Muscle of arm (tissue), 12 donors: ENCODE data around the gene TNS1. TPM values are rescaled to one million over a fixed set of nuclear protein-coding genes. Genes with fewer than 3 reads are reported as not detected.

ENCODE experiments used
- DNase-seq: peaks from one replicate; pipeline ENCODE4 v3.0.0-alpha.2; 2013
- polyA plus RNA-seq, 12 donors: library from polyadenylated mRNA; unstranded; fragments of 120-200 nt; gene quantifications; one replicate each; pipeline ENCODE4 v1.2.1, GENCODE V29; 2013; ENCODE audit not compliant: insufficient read length in 12 of 12

The TNS1 gene
- polyA plus RNA-seq, 12 donors = 88.6 to 146 (median 122) TPM

DNA sequence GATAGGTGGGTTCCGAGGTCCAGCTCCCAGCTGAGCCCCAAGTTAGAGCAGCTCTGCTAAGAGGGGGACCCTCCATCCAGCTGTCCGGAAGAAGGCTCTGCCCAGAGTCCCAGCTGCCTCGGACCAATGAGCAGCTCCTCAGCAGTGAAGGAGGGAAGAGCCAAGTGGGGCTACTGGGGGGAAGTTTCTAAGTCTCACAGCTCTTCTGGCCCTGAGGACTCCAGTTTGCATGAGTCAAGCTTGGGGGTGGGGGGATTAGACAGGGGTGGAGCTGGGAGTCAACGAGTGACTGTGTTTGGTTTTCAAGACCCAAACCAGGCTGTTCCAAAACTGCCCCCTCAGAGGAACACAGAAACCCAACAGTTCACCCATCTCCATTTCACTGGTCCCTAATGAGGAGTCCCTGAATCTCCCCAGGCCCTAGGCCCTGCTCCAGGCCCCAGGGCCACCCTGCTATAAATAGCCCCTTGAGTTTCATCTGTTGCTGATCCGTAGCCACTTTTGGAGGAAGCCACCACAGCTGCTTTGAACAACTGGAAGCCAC is 100.9 kb downstream of the TNS1 start:
- DNase-seq = peak; percentile 49

DNA sequence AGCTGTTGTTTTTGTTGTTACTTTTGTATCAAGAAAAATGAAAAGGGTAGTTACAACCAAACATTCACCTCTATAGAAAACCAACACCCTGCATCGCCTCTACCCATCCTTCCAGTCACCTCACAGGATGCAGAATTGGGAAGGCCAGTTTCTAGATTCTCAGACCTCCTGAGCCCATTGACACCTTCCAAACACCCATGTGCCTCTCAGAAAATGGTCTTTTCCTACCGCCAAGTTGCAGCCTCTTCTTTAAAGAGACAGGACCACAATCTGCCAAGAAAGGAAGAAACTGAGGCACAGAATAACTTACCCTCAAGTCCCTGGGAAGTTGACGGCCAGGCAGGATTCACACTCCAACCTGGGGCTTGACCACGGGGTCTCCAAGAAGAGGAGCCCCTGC is 101.4 kb downstream of the TNS1 start:
- no peak for DNase-seq

DNA sequence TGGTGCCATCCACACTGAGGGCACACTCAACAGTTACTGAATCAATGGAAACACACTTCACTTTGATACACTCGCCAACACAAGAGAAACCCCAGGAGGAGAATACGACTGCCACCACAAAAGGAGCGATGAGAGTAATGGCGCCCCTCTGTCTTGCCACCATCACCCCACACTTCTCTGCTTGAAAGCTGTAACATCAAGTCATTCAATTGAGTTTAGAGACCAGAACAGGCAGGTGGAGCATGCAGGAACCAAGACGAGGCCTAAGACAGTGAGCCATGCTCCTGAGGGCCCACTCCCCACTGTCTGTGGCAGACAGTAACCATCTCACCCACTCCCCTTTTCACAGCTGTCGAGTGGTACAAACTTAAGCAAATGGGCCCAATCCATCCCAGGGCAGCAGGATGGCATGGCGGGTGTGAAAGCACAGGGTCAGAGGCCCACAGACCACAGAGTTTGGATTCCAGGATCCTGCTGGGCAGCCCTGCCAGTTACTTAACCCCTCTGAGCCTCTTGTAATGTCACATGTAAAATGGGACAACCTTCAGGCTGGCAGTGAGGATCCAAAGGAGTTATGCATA is 101.9 kb downstream of the TNS1 start:
- DNase-seq = no peak

DNA sequence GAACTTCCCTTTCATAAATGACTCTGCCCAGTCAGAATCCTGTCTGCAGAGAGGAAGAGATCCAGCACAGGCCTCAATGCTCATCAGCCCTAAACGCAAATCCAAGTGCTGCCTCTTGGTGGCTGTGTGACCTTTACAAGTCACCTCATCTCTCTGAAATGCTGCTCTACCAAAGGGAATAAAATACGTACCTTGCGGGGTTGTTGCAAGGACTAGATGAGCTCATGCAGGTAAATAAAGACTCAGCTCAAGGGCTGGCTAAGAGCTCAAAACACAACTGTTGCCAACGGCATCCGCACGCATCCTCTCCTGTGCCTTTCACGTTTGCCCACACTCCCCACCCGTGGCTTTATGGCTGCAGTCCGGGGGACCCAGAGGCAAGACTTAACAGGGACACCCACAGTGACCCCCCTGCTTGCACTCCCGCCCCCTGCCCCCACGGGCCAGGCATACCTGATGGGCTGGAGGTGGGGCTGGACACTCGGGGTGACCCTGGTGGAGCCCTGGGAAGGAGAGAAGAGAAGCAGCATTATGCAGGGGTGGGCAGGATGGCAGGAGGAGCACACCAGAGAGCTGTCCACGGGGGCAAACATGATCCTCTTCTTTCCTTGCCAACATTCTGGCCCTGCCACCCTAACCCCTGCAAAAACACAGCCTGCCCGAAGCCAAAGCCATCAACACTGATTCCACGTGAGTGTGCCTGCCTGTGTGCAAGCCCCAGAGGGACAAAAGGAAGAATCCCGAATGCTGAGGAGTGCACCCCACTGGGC is 102.6 kb downstream of the TNS1 start:
- DNase-seq = no peak

DNA sequence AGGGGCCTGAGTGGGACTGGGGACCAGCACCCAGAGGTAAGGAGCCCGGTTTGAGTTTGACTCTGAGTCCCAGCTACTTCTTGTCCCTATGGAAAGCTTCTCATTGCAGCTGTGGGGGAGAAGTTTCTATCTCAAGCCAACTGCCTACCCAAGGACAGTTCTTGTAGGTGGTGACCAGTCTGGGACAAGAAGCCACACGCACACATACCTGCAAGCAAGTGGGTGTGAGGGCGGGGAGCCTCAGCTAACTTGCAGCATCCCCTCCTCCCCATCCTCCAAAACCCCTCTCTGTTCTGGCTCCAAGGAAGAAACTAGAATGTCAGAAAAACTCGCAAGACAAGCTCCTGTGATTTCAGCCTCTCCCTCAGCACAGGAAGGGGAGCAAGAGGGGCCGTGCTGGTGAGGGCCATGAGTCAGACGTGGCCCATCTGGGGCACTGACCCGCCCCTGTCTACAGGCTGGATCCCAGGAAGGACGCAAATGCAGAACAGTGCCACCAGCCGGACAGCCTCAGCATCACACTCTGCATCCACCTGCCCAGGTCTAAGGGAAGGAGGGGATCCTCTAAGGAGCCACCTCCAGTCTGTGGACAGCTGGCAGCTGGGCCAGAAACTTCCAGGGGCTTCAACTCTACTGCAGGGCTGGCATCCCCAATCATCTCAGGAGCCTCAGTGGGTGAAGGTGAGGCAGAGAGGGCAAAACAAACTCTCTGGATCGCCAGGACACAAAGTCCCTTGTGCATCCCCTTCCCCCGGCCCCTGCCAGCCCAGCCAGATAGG is 103.4 kb downstream of the TNS1 start:
- DNase-seq = no peak

DNA sequence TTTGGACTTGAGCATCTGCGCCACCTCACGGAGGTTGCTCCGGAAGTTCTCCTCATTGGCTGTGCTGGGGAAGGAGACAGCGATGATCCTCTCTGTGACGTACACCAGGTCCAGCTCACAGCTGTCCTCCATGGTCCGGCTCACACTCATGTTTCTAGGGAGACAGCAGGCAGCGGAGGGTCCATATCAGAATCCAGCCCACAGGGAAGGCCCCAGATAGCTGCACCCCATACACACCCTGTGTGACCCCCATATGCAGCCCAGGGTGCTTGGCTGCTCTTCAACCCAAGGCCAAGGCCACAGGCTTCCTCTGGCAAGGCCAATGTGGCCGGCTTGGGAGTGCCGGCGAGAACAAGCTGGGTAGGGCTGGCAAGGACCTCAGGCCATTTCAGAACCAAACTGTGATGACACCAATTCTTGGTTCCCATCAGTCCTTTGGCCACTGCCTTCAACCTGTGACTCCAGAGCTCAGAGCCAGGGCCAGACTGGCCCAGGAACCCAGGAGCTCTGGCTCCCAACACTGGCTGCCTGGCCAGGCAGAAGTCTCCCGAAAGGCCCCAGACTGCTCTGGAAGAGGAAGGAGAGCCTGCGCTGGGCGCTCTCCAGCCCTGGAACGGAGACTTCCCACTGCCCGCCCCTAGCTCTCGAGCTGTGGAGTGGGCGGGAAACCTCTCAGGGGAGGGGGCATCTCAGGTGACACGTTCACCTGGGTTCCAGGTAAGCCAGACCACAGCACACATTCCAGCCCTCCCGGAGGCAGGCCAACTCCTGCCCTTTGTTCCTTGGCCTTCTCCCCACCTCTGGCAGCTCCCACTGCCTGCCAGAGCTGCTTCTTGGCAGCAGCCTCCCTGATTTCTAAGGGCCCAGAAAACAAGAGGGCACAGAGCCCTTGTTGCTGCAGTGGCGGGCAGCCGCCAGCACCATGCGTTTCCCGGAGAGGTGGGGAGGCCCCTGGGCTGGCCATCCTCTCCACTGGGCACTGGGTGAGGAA is 104.7 kb downstream of the TNS1 start:
- no peak for DNase-seq

DNA sequence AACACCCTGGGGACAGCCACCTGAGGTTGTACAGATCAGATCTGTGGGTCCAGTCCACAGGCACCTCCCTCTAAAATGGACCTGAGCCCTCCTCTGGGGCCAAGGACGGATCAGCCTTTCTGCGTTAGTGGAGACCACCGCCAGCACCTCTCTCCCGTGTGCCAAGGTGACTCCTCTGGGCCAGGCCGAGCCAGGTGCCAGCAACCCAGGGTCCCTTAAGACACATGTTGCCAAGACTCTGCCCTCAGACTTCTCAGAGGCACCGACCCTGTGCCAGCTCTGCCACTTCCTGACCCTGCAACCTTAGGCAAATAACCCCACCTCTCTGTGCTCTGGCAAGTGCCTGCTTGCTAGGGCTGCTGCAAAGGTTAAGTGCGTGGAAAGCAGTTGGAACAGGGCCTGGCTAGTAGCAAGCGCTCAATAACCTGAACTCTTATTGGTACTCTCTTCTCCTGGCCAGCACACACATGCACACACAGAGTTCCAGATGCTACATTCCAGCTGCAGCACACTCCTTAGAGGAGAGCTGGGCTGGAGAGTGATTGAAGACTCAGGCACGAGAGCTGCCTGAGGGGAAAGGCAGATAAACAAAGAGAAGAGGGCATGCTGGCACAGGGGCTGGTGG is 105.6 kb downstream of the TNS1 start:
- no peak for DNase-seq

DNA sequence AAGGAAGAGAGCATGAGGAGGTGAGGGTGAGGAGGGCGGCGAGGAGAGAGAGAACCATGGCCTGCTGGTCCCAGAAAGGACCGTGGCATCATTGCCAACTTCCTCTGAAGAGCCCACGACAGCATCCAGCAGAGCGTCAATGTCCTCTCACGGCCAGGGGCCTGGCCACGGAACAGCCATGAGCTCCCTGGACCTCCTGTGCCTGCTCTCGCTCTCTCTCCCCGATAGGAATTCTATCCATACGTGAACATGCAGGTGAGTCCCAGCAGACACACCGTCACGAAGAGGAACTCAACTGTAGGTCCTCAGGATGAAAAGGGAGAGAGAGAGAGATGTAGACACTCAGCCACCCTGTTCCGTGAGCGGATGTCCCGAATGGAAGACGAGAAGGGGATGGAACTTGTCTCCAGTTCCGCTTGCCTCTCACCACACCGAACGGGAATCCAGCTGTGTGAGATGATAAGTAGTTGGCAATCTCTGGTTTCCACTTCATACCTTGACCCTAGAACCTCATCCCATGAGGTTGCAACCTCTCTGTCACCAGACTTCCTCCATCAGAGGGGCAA is 107.6 kb downstream of the TNS1 start:
- no peak for DNase-seq

DNA sequence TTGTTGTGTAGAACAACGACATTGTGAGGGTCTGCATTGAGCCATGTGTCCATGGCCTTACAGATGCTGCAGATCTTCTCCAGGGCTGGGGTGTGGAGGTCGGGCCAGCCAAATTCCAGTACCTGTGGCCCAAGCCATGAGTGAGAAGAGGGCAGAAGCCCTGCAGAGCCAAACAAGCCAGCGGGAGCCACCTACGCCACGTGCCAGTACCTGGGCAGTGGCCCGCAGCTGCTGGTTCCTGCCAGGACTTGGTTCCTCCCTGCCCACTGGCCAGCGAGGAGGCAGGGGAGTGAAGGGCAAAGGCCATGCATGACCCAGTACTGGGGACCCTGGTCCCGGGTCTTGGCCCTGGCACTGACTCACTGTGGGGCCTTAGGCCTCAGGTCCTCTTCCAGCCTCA is 109.4 kb downstream of the TNS1 start:
- DNase-seq = no peak

DNA sequence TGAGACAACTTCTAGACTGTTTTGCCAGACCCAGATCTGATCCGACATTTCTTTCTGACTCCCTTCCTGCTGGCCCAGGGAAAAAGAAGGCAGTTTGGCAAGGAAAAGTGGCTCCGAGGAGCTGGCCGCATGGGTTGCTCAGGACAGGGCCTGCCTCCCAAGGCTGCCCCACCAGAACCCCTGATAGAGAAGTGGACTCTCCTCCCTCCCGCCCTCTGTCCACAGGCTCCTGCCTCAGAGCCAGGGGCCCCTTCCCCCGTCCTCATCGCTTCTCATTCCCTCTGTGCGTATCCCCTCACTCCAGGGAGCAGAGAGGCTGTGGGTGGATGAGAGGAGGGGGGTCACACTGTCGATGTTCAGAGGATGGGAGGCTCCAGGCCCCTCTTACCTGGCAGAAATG is 110.2 kb downstream of the TNS1 start:
- DNase-seq = no peak

DNA sequence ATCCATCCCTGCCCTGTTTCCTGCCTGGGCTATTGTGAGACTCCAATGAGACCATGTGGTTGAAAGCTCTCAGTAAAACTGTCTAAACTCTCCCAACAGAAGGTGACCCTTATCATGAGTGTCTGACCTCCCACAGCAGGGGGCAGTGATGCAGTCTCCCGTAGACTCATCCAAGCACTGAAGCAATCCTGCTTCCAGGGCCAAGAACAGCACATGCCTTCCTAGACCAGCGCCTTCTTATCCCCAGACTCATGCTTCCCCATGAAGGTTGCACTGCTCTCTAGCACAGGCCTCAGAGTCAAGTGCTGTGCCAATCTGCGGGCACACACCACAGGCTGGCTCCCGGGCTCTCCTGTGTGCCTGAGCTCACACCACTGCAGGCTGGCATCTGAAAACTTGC is 112.3 kb downstream of the TNS1 start:
- no peak for DNase-seq

DNA sequence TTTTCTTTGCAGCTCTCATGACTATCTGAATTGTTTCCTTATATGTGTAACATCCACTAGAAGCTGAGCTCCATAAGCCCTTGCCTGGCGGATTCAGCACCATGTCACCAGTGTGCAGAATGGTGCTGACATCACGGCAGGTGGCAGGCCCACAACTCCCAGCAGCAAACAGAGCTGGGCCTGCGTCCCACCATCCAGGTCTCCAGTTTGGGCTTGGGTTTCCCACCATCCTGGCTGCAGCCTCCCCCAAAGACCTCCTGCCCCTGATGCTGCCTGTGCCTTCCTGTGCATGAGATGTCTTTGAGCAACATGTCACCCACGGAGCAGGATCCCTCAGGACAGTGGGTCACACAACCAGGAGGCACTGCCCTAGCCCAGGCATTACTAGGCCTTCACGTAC is 113.1 kb downstream of the TNS1 start:
- DNase-seq = no peak

DNA sequence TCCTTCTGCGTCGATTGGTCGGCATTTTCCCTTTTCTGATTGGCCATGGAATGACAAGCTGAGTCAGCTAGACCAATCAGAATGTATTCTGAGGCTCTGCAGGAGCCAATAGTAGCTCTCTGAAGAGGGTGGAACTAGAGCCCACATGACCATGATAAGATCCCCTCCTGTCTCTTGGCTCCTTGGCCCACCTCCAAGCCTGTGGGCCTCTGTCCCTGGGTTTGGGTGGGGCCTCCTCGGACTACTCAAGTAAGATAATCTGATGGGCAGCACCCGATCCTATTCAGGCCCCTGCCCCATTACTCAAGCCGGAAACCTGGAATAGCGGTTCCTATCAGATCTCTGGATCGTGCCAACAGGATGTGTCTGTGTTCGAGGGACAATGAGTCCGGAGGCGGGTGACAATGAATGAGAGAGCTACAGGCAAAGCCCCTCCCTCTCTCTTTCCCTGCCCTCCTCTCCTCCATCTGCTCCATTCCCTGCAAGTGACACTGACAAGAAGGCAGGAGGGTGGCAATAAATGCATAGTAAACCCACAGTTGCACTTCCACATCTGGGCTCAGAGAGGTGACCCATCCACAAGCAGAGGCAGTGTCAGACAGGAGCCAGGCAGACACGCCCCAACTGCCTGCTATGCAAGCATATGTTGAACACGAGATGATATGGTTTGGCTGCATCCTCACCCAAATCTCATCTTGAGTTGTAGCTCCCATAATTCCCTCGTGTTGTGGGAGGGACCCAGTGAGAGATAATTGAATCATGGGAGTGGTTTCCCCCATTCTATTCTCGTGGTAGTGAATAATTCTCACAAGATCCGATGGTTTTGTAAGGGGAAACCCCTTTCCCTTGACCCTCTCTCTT is 114.7 kb downstream of the TNS1 start:
- no peak for DNase-seq

DNA sequence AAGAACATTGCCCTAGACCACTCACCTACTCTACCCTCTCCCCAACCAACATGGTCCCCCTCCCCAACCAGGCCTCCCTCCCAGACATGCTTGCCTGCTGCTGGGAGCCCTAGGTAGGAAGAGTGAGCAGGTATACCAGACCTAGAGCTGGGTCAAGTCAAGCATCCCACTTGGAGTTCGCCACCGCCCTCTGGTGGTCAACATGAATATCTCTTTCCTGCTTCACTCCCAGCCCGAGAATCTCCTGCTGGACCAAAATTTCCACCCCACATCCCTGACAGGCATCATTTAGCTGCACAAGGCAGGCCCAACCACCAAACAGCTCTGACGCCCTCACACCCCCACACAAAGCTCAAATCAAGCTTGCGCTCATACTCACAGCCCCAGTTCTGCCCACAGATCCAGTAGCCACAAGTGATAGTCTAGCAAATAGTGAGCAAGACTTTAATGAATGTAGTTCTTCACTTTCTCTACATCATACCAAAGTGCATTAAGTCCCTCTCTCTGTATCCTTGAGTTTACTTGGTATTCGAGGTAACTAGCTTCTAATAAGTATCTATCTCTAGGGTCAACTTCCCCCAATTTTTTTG is 116.0 kb downstream of the TNS1 start:
- DNase-seq = peak; percentile 77

DNA sequence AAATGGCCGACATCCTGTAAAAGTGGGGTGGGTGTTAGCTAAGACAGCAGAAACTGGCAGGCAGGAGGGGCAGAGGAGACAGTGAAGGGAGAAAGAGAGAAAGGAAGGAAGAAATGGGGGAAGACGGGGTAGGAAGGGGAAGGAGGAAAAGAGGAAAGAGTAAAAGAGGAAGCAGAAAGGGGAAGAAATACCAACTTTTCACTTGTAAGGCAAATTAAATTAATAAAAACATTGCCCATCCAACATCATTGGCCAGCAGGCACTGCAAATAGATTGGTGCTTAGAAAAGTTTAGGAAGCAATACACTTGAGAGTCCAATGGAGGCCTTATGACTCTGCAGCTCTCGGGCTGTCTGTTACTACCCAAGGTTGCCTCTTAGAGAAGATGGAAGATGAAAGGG is 116.7 kb downstream of the TNS1 start:
- DNase-seq = no peak

DNA sequence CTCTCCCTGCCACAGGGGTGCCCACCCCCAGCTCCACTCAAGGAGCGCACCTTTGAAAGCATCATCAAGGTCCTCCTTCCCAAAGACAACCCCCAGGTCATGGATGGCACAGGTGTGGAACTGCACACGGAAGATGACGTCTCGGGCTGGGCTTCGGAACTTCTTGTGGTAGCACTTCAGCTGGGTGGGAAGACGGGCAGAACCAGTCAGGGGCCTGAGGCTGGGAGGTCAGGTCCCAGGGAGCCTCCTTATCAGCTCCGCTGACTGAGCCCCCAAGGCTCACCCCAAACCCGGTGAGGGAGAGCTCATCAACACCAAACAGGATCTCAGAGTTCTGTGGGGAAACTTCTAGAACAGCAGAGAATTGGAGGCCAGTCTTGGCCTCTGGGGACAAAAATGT is 117.8 kb downstream of the TNS1 start:
- no peak for DNase-seq

DNA sequence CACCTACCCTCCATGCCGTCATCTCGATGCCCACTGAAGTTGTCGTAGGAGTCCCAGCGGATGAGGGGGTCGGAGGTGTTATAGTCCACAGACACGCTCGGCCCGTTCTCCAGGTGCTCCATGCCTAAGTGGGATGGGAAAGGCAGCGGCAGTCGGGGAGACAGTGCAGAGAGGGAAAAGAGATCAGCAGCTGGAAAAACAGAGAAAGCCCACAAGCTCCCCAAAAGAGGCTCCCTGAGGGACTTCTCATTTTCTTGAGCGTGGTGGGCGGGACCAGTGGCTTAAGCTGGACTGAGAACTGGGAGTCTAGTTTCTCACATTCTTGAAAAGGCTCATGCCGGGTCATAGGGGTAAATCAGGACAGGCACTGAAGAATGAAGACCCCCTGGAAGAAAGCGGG is 121.9 kb downstream of the TNS1 start:
- DNase-seq = no peak

DNA sequence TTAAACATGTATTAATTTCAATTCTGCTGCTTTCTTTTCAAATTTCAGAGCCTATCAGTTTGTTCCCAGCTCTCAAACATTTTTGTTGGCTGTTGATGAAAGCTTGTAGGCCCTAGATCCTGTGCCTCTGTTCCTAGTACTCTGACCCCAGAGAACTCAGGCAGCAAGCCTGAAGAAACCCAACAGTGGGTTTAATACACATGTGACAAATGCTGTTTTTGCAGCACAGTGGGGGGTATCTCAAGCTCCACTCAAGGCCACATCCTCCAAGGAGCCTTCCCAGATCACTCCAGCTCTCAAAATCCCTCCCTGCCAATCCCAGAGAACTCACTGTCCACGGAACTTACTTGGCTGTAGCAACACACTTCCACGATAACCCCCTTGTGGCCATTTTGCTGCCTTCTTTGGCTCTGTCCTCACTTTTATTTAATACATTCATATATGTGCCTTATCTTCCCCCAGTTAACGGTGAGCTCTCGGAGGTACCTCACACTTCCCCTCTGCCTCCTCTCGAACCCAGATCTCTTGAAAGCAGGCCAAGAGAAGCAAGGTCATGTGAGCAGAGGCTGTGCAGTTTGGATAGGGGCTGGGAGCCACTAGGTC is 122.4 kb downstream of the TNS1 start:
- DNase-seq = no peak
